ENCODE measurements around the gene MAP3K13. TPM values are rescaled to one million over a fixed set of nuclear protein-coding genes. Genes with fewer than 3 reads are reported as not detected.
"Not testable (repeated sequence)": the region's sequence is repeated elsewhere in the genome, so short reads cannot be mapped to it uniquely, and the experiment has no call there.

Gene MAP3K13
- polyA plus RNA-seq, 4 donors: 40.8 to 50.2 (median 46.7) TPM

GRCh38 chr3:185341616-185342458 lies 21.1 kb upstream of the MAP3K13 start:
- DNase-seq (ENCODE audit: low read depth in 4 of 4, low spot score in 2 of 4): no peak

DNA sequence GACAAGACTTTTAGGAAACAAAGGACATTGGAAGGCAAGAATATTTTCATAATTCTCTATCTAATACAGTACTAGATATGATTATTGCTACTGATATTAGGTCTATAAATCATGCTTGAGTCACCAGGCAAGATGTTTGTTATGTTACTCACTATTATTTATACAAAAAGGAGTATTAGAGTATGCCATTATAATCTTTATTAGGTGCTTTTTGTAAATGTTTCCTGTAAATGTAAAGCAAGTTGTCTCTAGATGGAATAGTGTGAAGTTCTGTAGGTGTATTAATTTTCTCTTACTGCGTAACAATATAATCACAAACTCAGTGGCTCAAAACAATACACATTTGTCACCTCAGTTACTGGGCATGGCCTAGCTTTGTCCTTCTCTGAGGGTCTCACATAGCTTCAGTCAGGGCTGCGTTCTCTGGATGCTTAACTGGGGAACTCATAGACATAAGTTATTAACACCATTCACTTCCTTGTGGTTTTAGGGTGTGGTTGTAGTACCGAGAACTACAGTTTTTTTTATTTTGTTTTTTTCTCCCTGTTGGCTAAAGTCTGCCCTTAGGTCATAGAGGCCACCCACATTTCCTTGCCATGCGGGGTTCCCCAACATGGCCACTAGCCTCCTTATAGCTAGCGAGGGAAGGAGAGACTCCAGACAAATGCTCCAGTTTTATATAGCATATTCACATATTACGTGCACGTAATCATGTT lies 20.3 kb upstream of the MAP3K13 start:
- no peak for DNase-seq (ENCODE audit: low read depth in 4 of 4, low spot score in 2 of 4)

- DNase-seq (ENCODE audit: low read depth in 4 of 4, low spot score in 2 of 4): no peak
Observed at GRCh38 chr3:185347399-185347798, 15.5 kb upstream of the MAP3K13 start.

DNA sequence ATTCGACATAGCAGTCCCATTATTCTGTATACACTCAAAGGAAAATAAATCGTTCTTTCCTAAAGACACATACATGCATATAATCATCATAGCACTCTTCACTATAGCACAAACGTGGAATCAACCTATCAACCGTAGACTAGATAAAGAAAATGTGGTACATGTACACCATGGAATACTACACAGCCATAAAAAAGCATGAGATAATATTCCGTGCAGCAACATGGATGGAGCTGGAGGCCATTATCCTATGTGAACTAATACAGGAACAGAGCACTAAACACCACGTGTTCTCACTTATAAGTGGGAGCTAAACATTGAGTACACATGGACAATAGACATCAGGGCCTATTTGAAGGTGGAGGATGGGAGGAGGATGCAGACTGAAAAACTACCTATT lies 12.1 kb upstream of the MAP3K13 start:
- no peak for DNase-seq (ENCODE audit: low read depth in 4 of 4, low spot score in 2 of 4)

DNA sequence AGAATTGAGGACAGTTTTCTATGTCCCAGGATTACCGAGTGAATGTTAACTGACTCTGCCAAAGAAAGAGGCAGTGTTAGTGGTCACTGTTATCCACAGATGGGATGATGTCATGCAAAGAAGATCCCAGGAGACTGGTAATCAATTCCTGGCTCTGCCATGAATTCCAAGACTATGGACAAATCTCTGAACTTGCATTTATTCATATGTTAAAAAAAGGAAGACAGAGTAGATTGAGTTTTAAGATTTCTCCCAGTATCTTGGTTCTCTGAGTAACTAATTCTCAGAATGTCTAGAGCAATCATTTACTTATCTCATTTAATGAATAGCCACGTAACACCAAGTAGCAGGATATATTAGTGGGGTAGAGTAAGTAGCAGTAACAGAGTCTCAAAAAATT lies 11.5 kb upstream of the MAP3K13 start:
- no peak for DNase-seq (ENCODE audit: low read depth in 4 of 4, low spot score in 2 of 4)

DNA sequence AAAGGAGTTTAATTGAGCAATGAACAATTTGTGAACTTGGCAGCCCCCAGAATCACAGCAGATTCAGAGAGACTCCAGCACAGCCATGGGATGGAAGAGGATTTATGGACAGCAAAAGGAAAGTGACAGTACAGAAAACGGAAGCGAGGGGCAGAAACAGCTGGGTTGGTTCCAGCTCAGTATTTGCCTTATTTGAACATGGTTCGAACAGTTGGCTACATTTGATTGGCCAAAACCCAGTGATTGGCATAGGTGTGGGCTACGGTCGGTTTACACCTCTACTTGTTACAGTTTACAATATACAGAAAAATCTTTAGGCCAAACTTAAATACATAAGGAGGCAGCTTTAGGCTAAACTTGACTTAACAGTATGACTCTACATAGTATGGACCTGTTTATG lies 9.7 kb upstream of the MAP3K13 start:
- DNase-seq (ENCODE audit: low read depth in 4 of 4, low spot score in 2 of 4): no peak

- DNase-seq (ENCODE audit: low read depth in 4 of 4, low spot score in 2 of 4): no peak
Observed at GRCh38 chr3:185353823-185354614, 8.9 kb upstream of the MAP3K13 start.

- DNase-seq (ENCODE audit: low read depth in 4 of 4, low spot score in 2 of 4): no peak
Observed at GRCh38 chr3:185356499-185356898, 6.4 kb upstream of the MAP3K13 start.

- DNase-seq (ENCODE audit: low read depth in 4 of 4, low spot score in 2 of 4): no peak
Observed at GRCh38 chr3:185361920-185362319, 1.0 kb upstream of the MAP3K13 start.

DNA sequence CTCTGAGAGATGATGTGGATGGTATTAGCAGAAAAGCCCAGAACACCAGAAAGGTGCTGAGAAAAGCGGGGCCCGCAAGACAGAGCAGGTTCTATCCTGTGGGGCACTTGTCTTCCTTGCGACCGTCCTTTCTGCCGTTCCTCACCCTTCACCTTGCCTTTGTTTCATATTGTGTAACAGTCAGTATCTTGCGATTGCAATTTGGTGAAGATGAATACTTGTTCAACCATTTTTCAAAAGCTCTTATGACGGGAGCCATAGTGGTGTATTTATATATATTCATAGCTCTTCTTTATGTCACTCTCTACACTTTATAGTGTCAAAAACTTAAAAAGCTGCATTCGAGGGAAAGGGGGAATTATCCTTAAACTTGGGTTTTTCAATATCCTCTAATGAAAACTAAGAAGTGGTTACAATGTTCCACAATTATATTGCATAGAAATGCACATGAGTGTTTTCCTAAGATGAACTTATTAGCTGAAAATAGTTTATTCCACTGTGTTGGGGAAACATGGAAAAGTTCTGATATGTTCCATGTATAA lies 797 bp downstream of the MAP3K13 start:
- DNase-seq (ENCODE audit: low read depth in 4 of 4, low spot score in 2 of 4): no peak

DNA sequence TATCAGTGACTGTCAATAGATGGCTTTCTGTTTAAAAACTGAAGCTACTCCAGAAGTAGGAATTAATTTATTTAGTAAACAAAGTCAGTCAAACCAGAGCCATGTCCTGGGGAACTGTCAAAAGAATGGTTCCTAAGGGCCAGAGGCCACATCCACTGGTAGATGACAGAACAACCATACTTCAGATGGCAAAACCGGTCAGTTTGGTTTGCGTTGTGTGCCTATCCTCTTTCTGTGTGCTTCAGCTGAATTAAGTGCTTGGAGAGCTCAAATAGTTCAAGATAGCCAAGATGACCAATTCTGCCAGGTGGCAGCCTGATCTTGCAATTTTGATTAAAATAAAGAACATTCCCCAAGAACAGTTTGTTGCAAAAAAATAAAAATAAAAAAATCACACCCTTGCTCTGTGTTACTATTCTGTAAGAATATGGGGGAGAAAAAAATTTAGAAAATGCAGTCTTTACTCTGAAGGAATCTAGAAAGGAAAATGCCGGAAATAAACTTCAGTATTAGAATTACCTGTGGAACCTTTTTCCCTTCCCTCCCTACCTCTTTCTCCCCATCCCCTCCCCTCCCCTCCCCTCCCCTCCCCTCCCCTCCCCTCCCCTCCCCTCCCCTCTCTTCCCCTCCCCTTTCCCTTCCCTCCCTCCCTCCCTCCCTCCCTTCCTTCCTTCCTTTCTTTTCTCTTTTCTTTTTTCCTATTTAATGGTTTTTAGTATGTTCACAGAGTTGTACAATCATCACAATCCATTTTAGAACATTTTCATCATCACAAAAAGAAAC lies 2.5 kb downstream of the MAP3K13 start:
- no peak for DNase-seq (ENCODE audit: low read depth in 4 of 4, low spot score in 2 of 4)

- no peak for DNase-seq (ENCODE audit: low read depth in 4 of 4, low spot score in 2 of 4)
Observed at GRCh38 chr3:185366074-185366335, 3.1 kb downstream of the MAP3K13 start.

- no peak for DNase-seq (ENCODE audit: low read depth in 4 of 4, low spot score in 2 of 4)
Observed at GRCh38 chr3:185366913-185367312, 4.0 kb downstream of the MAP3K13 start.

DNA sequence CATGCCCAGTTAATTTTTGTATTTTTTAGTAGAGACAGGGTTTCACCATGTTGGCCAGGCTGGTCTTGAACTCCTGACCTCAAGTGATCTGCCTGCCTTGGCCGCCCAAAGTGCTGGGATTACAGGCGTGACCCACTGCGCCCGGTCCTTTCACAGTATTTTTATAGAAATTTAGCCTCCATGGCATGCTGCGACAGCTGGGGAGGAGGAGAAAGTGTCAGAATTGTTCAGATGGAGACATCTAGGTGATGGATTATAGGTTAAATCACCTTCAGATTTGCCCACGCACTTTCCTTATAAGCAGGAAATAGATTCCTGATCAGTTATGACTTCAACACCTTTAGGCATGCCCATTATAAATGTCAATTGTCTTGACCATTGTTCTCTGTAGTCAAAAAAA lies 7.4 kb downstream of the MAP3K13 start:
- not testable (repeated sequence) for DNase-seq (ENCODE audit: low read depth in 4 of 4, low spot score in 2 of 4)

DNA sequence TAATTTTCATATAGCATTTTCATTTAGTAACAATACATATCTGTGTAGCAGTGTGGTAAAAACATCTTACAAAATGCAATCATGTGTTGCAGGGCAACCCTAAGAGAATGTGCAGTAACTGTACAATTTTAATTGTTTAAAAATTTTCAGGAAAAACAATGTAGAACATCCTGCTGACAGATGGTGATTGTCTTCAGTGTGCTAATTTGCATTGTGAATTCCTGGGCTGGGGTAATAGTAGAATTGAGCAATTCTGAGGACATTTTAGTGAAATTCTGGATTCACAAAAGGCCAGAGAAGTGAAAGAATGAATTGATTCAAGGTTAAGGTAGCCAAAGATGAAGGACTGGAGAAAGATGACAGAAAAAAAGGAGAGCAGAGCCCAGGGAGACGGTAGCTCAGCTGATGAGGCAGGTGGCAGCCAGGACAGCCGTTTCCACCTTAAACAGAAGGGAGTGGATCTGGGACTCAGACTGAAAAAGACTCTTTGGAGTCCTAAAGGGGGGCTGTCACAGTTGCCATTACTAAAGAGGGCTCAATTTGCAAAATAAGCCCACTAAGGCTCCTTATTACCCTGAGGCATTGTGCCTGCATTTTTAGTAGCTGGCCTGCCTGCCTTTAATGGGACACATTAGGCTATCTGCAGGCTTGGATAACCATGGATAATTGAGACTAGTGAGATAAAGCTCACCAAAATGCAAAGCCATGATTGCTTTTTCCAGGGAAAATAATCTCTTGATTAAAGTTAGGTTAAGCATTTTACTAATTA lies 8.6 kb downstream of the MAP3K13 start:
- no peak for DNase-seq (ENCODE audit: low read depth in 4 of 4, low spot score in 2 of 4)

DNA sequence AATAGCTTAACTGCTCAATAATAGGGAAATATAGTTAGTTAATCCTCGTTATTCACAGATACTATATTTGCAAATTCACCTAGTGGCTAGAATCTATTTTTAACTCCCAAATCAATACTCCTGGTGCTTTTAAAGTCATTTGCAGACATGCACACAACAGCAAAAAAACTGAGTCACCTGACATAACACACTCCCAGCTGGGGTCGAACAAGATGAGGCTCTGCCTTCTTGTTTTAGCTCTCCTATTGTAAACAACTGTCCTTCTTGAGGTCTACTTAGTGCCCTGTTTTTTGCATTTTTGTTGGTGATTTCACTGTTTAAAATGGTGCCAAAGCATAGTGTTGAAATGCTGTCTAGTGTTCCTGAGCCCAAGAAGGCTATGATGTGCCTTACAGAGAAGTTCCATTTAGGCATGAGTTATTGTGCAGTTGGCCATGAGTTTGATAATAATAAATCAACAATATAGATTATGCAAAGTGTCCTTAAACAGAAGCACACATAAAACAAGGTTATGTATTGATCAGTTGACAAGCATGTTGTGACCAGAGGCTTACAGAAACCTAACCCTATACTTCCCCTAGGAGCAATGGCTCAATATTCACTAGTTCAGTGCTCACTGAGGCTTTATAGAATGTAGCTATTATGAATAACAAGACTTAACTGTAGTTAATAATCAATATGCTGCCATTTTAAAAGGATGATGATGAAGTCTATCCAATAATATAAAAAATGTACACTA lies 18.6 kb downstream of the MAP3K13 start:
- DNase-seq (ENCODE audit: low read depth in 4 of 4, low spot score in 2 of 4): no peak

DNA sequence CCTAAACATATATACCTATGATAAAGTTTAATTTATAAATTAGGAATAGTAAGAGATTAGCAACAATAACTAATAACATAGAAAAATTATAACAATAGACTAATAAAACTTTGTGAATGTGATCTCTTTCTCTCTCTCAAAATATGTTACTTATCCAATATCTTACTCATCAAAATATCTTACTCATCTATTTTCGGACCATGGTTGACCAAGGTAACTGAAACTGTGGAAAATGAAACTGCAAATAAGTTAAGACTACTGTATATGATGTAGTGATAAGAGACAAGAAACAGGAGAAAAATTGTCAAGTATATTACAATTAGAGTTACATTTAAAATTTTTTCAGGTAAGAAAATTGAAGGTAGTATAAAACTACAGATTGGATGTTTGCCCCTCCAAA lies 19.2 kb downstream of the MAP3K13 start:
- no peak for DNase-seq (ENCODE audit: low read depth in 4 of 4, low spot score in 2 of 4)

DNA sequence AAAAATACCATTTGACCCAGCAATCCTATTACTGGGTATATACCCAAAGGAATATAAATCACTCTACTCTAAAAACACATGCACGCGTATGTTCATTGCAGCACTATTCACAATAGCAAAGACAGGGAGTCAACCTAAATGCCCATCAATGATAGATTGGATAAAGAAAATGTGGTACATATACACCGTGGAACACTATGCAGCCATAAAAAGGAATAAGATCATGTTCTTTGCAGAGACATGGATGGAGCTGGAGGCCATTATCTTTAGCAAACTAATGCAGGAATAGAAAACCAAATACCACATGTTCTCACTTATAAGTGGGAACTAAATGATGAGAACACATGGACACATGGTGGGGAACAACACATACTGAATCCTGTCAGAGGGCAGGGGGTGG lies 23.6 kb downstream of the MAP3K13 start:
- DNase-seq (ENCODE audit: low read depth in 4 of 4, low spot score in 2 of 4): not testable (repeated sequence)

DNA sequence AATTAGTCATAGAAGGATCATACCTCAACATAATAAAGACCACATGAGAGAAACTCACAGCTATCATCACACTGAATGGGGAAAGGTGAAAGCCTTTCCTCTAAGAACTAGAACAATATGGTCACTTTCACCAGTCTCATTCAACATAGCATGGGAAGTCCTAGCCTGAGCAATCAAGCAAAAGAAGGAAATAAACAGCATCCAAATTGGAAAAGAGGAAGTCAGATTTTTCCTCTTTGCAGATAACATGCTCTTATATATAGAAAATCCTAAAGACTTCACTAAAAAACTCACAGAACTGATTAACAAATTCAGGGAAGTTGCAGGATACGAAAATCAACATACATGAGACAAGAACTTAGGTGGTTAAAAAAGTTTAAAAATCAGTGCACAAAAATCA lies 24.7 kb downstream of the MAP3K13 start:
- no peak for DNase-seq (ENCODE audit: low read depth in 4 of 4, low spot score in 2 of 4)
